ENCODE results near the gene DAB2IP. TPM values are rescaled to one million over a fixed set of nuclear protein-coding genes. Genes with fewer than 3 reads are reported as not detected.

DAB2IP gene
- total and polyA plus RNA-seq, 2 experiments from 2014 or later, result 8.9 to 42.8 TPM

DNA sequence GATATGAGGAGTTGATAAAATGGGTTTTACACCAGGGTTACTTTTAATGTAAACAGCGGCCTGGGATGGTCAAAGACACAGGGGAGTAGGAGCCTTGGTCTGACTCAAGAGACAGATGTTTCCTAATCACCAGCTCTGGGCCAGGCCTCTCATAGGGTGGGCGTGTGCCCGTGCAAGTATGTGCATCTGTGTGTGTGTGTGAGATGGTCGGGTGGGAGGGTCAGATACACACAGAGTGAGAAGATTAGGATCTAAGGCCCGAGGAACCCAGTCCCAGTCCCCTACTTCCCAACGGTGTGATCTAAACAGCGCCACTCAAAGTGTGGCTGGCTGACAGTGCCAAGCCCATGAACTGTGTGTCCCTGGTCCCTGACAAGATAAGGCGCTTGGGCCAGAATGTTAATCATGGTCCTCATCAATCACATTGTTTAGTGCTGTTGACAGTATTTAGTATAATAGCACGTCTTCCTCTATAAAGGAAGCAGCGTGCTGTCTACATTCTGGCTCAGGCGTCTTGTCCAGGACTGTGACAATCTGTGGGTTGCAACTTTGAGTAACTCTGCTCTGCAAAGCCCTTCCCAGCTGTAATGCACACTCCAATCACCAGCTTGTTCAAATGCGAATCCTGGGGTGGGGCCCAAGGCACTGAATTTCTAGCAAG, 173.7 kb downstream of the DAB2IP start (continued):
- TF ChIP-seq REST (IDR thresholded peaks at IDR 0.05; ENCODE audit: unreplicated experiment), result no peak
- TF ChIP-seq, protein P1, sequence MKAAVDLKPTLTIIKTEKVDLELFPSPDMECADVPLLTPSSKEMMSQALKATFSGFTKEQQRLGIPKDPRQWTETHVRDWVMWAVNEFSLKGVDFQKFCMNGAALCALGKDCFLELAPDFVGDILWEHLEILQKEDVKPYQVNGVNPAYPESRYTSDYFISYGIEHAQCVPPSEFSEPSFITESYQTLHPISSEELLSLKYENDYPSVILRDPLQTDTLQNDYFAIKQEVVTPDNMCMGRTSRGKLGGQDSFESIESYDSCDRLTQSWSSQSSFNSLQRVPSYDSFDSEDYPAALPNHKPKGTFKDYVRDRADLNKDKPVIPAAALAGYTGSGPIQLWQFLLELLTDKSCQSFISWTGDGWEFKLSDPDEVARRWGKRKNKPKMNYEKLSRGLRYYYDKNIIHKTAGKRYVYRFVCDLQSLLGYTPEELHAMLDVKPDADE (IDR thresholded peaks at IDR 0.05), result no peak
- no peak for TF ChIP-seq EZH2 (IDR thresholded peaks at IDR 0.05; ENCODE audit: low read depth, unreplicated experiment)
- TF ChIP-seq ZNF462 (CRISPR knock-in tag; IDR thresholded peaks at IDR 0.05), result no peak
- no peak for TF ChIP-seq ZNF331 (CRISPR knock-in tag; IDR thresholded peaks at IDR 0.05; ENCODE audit: low read depth)

All from GM23338 (cell line).